K562 (cell line): Measurements from ENCODE around the gene ADCY9. TPM values are rescaled to one million over a fixed set of nuclear protein-coding genes. Genes with fewer than 3 reads are reported as not detected.

Source experiments
- FOXJ3 ChIP-seq: sonication (generic); formaldehyde crosslinking; IDR thresholded peaks from 2 replicates; pipeline ENCODE4 v1.4.0; 2020; ENCODE audit warnings: mild to moderate bottlenecking, missing genetic modification reagents
- FOXO4 ChIP-seq: fragments of 450-650 bp; formaldehyde crosslinking; IDR thresholded peaks from 2 replicates; pipeline ENCODE4 v1.4.0; 2020; ENCODE audit warnings: mild to moderate bottlenecking, moderate library complexity
- IRF9 ChIP-seq: fragments of 450-650 bp; IDR thresholded peaks from 2 replicates; pipeline ENCODE4 v1.6.1; 2016; ENCODE audit warnings: missing biosample characterization, missing genetic modification characterization
- KDM4B ChIP-seq, 2 experiments: fragments of 450-650 bp in 1 of 2; sonication (generic) in 1 of 2; IDR thresholded peaks; 2 replicates each; pipeline ENCODE4 v1.6.1; 2016 to 2017; ENCODE audit warnings: borderline replicate concordance in 2 of 2, antibody characterized with exemption in 1 of 2, low read depth in 1 of 2, mild to moderate bottlenecking in 1 of 2
- MLLT1 ChIP-seq, 2 experiments: fragments of 450-650 bp; IDR thresholded peaks; 2 replicates each; pipeline ENCODE4 v1.6.1; 2016
- MYC ChIP-seq, 2 experiments: fragments of 250-450 bp in 1 of 2; sonication (Bioruptor Pico) in 1 of 2; IDR thresholded peaks; 2 replicates each; pipeline versions ENCODE4 v1.5.1 to v1.6.1; 2012 to 2021; ENCODE audit warnings: low read depth in 2 of 2, borderline replicate concordance in 1 of 2, improper control_type of control experiment in 1 of 2, low read length in 1 of 2, mild to moderate bottlenecking in 1 of 2, moderate library complexity in 1 of 2
- NR2C1 ChIP-seq, 2 experiments: fragments of 450-650 bp; IDR thresholded peaks; 2 replicates each; pipeline ENCODE4 v1.6.1; 2017; ENCODE audit warnings: mild to moderate bottlenecking in 2 of 2, antibody characterized with exemption in 1 of 2, inconsistent platforms in 1 of 2, missing compliant biosample characterization in 1 of 2, missing genetic modification characterization in 1 of 2
- PHF21A ChIP-seq: fragments of 450-650 bp; IDR thresholded peaks from 2 replicates; pipeline ENCODE4 v1.6.1; 2017; ENCODE audit warnings: low read depth, borderline replicate concordance
- PPARD ChIP-seq: fragments of 250-450 bp; sonication (Bioruptor Pico); IDR thresholded peaks from 2 replicates; pipeline ENCODE4 v1.8.0; 2022; ENCODE audit warnings: inconsistent platforms, mild to moderate bottlenecking, moderate library complexity
- STAG1 ChIP-seq: sonication (generic); formaldehyde crosslinking; IDR thresholded peaks from 2 replicates; pipeline ENCODE4 v1.5.0; 2020; ENCODE audit warnings: missing genetic modification reagents, borderline replicate concordance
- polyA plus RNA-seq, 8 experiments: library from polyadenylated mRNA; depleted of rRNA in 4 of 8; stranded (reverse) in 5 of 8; unstranded in 3 of 8; fragments of >200 nt; fragmentation: Nextera tagmentation in 2 of 8; fragmentation: Illumina TruSeq in 1 of 8; extraction: Ambion mirVana in 2 of 8; extraction: Trizol in 1 of 8; gene quantifications; 2 replicates each; pipeline versions ENCODE4 v1.2.1 to v1.2.3, GENCODE V29; 2011 to 2014; ENCODE audit warnings: inconsistent platforms in 1 of 8, missing spikeins in 1 of 8
- total RNA-seq, 7 experiments: library from RNA; depleted of rRNA in 6 of 7; stranded (reverse); fragments of >200 nt in 6 of 7; fragmentation: Illumina TruSeq in 2 of 7; extraction: Trizol in 2 of 7; gene quantifications; 2 replicates each; pipeline versions ENCODE4 v1.2.1 to v1.2.3, GENCODE V29; 2011 to 2021; ENCODE audit warnings: low replicate concordance in 1 of 7

Gene ADCY9
- total and polyA plus RNA-seq, 9 of the 15 experiments (the other 6 are each of a cell fraction or from before 2014, with no cell fraction given), result 0.03 to 0.29 (median 0.17) TPM

- no peak for TF ChIP-seq MYC (IDR thresholded peaks at IDR 0.05; ENCODE audit: low read depth, low read length)
- TF ChIP-seq MYC (CRISPR knock-in tag; IDR thresholded peaks at IDR 0.05; ENCODE audit: borderline replicate concordance, low read depth), result no peak
- no peak for TF ChIP-seq FOXJ3 (CRISPR knock-in tag)
- no peak for TF ChIP-seq MLLT1 (IDR thresholded peaks at IDR 0.05)
- TF ChIP-seq PPARD (CRISPR knock-in tag), result no peak
- TF ChIP-seq KDM4B (IDR thresholded peaks at IDR 0.05; ENCODE audit: borderline replicate concordance in 2 of 2, low read depth in 1 of 2), result no peak
- no peak for TF ChIP-seq IRF9 (tag)
- no peak for TF ChIP-seq PHF21A
- TF ChIP-seq STAG1, result no peak
- no peak for TF ChIP-seq NR2C1 (IDR thresholded peaks at IDR 0.05)
- TF ChIP-seq NR2C1 (tag; IDR thresholded peaks at IDR 0.05), result no peak
- TF ChIP-seq FOXO4, result no peak
These were observed 121.2 kb downstream of the ADCY9 start (continued) for GRCh38 chr16:3995001-3995400.
